DMS114 treated with DMSO at 0.1 percent for 48 hours (cell line): ENCODE data around the gene SOWAHA.
A peak's percentile ranks its signal among the peaks of the same experiment; 100 is the strongest.

ENCODE experiments used
- DNase-seq: peaks from one replicate; lab custom pipeline; 2025; ENCODE audit not compliant: unreplicated experiment; lab: John Stamatoyannopoulos, UW

Gene SOWAHA

GRCh38 chr5:132812781-132813598, at the start of gene SOWAHA:
TSS of gene SOWAHA (plus strand) at chr5:132813302. CDS start at chr5:132813622, 320 bp downstream.
- no peak for DNase-seq

GRCh38 chr5:132764051-132764450, 49.1 kb upstream of the SOWAHA start:
- no peak for DNase-seq

GRCh38 chr5:132764671-132765238, 48.3 kb upstream of the SOWAHA start:
- no peak for DNase-seq

- DNase-seq, result no peak
These were observed 47.6 kb upstream of the SOWAHA start for GRCh38 chr5:132765311-132766019.

GRCh38 chr5:132766020-132766805, 46.9 kb upstream of the SOWAHA start:
- DNase-seq, result no peak

GRCh38 chr5:132766806-132767055, 46.4 kb upstream of the SOWAHA start:
- DNase-seq, result no peak

GRCh38 chr5:132767150-132767549, 46.0 kb upstream of the SOWAHA start:
- no peak for DNase-seq

GRCh38 chr5:132768485-132768868, 44.6 kb upstream of the SOWAHA start:
- DNase-seq, result no peak

GRCh38 chr5:132770476-132771159, 42.5 kb upstream of the SOWAHA start:
- DNase-seq, result no peak

GRCh38 chr5:132771503-132771998, 41.6 kb upstream of the SOWAHA start:
- DNase-seq, result no peak

- no peak for DNase-seq
These were observed 40.6 kb upstream of the SOWAHA start for GRCh38 chr5:132772291-132773070.

GRCh38 chr5:132773114-132773513, 40.0 kb upstream of the SOWAHA start:
- no peak for DNase-seq

- no peak for DNase-seq
These were observed 39.3 kb upstream of the SOWAHA start for GRCh38 chr5:132773601-132774355.

GRCh38 chr5:132774406-132774805, 38.7 kb upstream of the SOWAHA start:
- DNase-seq, result no peak

GRCh38 chr5:132774896-132775295, 38.2 kb upstream of the SOWAHA start:
- no peak for DNase-seq

- no peak for DNase-seq
These were observed 37.6 kb upstream of the SOWAHA start for GRCh38 chr5:132775476-132775961.

GRCh38 chr5:132776131-132776937, 36.8 kb upstream of the SOWAHA start:
- DNase-seq, result peak; percentile 16

GRCh38 chr5:132776938-132777208, 36.2 kb upstream of the SOWAHA start:
- DNase-seq, result no peak
